AG08395 (cell line): ENCODE data around the gene AMH.
A peak's percentile ranks its signal among the peaks of the same experiment; 100 is the strongest.
"Not testable (repeated sequence)": the region's sequence is repeated elsewhere in the genome, so short reads cannot be mapped to it uniquely, and the experiment has no call there.

Source experiments
- DNase-seq: peaks from one replicate; pipeline ENCODE4 v3.0.0; 2012; ENCODE audit warnings: mixed read lengths, low spot score

AMH gene

DNA sequence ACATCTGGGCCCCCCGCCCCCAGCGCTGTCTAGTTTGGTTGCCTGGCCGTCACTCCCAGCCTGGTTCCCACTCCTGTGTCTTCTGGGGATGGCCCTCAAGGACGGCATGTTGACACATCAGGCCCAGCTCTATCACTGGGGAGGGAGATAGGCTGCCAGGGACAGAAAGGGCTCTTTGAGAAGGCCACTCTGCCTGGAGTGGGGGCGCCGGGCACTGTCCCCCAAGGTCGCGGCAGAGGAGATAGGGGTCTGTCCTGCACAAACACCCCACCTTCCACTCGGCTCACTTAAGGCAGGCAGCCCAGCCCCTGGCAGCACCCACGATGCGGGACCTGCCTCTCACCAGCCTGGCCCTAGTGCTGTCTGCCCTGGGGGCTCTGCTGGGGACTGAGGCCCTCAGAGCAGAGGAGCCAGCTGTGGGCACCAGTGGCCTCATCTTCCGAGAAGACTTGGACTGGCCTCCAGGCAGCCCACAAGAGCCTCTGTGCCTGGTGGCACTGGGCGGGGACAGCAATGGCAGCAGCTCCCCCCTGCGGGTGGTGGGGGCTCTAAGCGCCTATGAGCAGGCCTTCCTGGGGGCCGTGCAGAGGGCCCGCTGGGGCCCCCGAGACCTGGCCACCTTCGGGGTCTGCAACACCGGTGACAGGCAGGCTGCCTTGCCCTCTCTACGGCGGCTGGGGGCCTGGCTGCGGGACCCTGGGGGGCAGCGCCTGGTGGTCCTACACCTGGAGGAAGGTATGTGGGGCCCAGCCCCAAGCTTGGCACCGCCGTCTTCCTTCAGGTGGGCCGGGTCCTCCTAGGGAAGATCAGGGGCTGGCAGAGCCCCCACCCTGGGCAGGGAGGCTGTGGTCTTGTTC, at the start of gene AMH:
AMH (plus strand) TSS at position 314 of the 857 bp plus-strand sequence; CDS start at position 324, 10 bp downstream.
- DNase-seq, result no peak

DNA sequence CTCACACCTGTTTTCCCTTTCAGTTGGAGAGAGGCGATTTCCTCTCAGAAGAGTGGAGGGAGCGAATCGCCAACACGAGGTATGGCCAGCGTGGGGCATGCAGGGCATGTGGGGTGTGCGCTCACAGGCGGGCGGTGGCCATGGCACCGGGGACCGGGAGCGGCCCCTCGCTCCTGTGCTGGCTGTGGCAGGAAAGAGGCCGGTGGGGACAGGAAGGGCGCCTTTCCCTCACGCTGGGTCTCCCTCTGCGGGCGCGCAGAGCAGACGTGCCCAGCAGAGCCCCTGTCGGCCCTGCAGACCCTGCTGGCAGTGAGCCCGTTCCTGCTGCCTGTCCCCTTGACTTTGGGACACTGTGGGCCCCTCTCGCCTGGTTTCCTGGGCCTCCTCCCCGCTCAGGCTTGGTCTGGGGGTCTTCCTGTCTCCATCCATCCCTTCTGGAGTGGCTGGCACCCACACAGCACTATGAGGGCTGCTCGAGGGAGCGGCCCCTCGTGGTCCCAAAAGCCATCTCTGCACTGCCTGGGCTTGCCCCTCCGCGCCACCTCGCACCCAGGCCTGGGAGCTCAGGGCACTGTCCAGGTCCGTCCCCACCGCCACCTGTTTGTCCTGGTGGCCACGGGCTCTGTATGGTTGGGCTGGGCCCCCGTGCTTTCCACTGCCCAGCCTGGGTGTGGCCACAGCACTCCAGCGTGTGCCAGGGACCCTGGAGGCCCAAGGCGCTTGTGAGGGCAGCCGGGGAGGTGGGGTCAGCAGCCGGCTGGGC, 49.1 kb upstream of the AMH start:
- no peak for DNase-seq

DNA sequence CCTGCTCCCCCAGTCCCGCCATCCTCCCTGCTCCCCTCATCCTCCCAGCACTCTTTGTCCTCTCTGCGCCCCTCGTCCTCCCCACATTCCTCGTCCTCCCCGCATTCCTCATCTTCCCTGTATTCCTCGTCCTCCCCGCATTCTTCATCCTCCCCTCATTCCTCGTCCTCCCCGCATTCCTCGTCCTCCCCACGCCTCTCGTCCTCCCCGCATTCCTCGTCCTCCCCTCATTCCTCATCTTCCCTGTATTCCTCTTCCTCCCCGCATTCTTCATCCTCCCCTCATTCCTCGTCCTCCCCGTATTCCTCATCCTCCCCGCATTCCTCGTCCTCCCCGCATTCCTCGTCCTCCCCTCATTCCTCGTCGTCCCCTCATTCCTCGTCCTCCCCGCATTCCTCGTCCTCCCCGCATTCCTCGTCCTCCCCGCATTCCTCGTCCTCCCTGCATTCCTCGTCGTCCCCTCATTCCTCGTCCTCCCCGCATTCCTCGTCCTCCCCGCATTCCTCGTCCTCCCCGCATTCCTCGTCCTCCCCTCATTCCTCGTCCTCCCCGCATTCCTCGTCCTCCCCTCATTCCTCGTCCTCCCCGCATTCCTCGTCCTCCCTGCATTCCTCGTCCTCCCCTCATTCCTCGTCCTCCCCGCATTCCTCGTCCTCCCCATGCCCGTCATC, 48.4 kb upstream of the AMH start:
- DNase-seq, result not testable (repeated sequence)

DNA sequence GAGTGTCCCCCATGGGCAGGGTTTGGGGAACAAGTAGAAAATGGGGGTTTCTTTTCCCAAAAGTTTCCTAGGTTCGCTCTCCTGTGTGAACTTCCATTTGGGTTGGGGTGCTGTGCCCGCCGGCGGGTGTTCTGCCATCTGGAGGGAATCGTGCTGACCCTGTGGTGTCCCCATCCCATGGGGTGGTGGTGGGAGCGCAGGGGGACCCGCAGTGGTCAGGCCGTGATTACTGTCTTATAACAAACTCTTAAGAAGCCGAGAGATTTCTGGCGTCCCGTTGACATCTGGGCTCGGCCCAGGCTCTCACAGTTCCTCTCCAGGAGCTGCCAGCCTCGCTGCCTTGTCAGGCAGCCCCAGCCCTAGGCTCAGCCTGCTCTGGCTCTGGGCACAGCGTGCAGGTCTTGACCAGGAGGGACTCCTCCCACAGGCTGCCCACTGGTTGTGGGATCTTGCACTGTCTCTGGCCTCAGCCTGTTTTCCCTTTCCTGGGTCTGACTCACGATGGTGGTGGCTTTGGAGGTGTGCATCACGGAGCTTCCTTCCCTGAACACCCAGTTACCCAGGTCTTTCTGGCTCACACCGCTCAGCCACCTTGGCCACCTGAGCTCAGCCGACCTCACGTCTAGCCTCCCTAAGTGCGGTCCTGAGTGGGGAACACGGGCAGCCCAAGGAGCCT, 47.5 kb upstream of the AMH start:
- no peak for DNase-seq

DNA sequence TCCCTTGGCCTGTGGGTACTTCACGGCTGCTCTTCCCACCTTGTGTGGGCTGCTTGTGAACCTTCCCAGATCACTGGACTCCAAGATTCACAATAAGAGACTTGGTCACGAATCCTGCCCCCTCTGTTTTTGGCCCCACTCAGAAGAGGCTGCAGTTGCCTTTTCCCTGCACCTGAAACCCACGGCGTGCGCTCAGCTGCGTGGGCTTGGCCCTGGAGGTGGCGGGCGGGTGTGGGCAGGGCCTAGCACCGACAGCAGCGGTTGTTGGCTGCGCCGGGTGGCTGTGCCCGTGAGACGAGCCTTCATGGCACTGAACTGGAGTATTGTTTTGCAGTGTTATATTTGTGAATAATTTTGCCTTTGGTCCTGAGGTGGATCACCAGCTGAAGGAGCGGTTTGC, 46.8 kb upstream of the AMH start:
- DNase-seq, result no peak

DNA sequence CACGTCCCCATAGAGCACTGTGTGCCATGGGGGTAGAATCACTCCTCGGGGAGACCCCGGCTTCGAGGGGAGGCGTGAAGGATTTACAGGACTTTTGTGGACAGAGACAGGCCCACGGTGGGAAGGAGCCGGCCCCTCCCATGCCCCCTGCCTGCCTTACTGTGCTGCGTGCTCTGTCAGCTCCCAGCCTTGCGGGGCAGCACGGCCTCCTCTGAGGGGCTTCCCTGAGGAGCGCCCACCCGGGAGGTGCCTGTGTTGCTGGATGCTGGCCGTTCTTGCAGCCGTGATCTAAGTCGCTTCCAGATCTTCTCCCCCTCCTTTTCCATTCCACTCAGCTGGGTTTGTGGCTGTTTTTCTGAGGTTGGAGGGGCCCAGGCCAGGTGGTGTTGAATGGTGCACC, 42.1 kb upstream of the AMH start:
- DNase-seq, result no peak

DNA sequence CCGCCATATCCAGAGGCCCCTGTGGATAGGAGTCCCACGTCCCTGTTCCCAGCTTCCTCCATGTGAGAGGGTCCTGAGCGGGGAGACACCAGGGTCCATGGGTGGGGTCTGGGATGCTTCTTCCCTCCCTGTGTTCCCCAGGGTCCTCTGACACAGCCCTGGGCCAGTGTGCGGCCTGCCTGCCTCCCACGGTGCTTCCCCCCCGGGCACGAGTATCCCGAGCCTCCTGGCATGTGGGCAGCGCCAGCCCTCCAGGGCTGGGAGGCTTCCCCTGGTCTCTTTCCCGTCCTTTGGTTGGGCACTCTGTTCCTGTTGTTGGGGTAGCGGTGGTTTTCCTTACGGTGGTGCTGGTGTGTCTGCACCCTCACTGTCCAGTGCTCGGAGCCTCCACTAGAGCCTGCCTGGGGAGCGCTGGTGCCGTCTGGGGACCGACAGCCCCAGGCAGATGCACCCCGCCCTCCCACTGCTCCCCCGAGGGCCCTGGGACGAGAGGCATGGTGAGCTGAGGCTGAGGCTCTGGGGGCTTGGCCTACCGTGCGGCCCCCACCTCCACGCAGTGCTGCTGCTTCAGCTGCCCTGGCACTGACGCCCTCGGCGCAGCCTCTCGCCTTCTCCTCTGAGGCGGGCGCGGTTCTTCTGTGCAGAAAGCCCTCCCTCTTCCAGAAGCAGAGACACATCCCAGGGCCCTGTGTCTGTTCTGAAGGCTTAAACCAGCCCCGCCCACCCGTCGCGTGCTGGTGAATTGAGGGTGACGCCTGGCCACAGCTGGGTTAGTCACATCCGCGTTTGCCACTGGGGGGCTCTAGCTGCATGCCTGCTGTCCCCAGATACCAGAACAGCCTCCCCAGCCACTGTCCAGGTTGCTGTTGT, 40.9 kb upstream of the AMH start:
- peak; percentile 97 for DNase-seq

DNA sequence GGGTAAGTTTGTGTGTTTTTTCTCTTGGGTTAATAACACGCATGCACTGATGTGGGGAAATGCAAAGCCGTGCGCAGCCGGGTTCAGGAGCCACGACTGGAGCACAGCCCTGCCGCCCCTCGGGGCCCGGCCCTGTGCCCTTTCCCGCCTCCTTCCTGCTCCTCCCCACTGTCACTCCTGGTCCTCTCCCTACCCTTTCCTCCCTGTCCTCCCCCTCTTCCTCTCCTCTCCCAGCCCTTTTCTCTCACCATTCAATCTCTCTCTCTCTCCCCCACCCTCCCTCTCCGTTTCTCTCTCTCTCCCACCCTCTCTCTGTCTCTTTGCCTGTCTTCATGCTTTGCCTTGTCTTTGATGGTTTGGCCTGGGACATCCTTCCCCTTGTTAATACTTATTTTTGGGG, 40.1 kb upstream of the AMH start:
- DNase-seq, result peak; percentile 46

DNA sequence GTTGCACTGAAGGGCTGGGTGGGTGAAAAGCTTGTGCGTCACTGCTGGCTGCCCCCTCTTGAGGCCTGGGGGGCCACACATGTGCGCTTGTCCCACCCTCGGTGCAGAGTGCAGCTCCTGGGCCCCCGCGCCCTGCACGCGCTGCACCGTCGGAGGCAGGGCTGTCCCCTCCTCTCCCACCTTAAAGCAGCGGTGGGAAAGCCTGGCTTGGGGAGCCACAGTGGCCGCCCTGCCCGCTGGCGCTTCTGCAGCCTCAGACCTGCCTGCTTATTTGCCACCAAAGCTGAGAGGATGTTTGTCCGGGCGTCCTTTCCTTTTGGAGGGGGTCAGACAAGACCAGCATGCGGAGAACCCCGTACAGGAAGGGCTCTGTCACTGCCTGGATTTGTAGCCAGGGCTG, 39.7 kb upstream of the AMH start:
- no peak for DNase-seq

DNA sequence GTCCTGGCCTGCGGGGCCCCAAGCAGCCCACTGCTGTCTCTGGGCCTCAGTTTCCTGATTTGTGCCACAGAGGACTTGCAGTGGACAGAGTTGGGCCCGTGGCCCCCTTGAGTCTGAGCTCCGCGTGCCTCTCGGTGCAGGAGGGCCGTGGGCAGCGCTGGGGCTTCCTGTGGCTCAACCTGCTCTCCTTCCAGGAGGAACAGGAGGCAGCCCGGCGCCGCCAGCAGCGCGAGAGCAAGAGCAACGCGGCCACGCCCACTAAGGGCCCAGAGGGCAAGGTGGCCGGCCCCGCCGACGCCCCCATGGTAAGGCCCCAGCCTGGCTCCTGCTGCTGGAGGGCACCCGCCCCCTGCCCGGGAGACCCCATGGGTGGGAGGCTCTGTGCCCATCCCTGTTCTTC, 38.9 kb upstream of the AMH start:
- DNase-seq, result no peak

DNA sequence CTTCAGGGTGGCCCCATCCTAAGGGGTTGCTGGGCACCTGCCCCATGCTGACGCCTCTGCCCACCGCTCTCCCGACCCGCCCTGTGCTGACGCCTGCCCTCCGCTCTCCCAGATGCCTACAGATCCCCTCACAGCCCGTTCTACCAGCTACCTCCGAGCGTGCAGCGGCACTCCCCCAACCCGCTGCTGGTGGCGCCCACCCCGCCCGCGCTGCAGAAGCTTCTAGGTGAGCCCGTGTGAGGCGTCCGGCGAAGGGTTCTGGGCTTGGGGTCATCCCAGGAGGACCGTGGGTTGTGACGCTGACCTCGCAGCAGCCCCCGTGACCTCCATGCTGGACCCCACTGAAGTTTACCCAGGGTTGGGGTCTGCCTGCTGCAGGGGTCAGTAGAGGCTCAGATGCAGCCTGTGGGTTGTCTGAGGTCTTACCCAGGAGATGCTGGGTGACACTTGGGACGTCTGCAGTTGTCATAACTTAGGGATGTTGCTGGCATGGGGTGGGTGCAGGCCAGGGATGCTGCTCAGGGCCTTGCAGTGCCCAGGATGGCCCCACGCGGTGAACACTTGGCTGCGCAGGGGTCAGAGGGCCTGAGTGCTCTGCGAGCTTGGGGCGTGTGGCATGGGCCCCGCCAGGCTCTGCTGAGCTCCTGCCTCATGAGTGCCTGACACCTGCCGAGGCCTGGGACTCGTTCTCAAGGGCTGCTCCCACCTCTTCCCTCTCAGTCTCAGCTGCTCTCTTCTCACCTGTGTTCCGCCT, 38.0 kb upstream of the AMH start:
- no peak for DNase-seq

DNA sequence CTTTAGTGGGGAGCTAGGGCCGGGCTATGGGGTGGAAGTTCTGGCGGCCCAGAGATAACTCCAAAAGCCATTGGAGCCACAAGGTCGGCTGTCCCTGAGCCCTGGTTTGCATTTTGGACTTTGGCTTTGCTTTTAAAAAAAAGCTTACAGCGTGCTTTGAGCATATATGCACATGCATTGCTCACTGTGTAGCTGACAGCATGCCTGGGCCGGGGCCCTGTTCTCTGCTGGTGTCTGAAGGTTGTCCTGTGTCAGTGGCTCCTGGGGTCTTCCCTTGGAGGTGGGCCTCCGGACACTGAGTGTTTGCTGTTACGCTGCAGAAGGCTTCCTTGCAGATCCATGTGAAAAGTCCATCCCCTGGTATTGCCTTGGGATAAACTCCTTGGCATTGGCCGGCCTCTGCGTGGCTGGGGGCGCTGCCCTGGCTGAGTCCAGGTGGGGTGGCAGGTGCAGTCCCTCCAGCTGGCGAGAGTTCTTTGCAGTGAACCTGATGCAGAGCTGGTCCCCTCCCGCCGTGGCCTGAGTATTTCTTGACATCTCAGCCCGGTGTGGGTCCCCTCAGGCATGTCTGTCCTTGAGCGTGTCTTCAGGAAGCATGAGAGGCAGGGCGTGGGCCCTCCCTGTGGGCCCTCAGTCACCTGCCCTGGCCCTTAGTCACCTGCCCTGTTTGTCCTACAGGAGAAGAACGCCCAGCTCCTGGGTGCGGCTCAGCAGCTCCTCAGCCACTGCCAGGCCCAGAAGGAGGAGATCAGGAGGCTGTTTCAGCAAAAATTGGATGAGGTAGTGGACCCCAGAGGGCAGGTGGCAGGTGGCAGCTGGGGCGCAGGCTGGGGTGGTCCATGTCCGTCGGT, 36.0 kb upstream of the AMH start:
- no peak for DNase-seq

DNA sequence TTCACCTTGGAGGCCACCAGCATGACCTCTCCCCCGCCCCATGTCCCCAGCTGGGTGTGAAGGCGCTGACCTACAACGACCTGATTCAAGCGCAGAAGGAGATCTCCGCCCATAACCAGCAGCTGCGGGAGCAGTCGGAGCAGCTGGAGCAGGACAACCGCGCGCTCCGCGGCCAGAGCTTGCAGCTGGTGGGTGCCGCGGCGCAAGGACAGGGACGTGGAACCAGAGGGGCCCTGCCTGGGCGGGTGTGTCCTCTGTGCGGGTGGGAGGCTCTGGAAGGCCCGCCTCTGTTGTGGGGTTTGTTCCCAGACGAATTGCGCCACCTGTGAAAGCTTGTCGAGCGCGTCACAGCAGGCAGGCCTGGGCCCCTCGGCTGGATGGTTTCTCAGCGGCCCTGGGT, 35.3 kb upstream of the AMH start:
- DNase-seq, result no peak

DNA sequence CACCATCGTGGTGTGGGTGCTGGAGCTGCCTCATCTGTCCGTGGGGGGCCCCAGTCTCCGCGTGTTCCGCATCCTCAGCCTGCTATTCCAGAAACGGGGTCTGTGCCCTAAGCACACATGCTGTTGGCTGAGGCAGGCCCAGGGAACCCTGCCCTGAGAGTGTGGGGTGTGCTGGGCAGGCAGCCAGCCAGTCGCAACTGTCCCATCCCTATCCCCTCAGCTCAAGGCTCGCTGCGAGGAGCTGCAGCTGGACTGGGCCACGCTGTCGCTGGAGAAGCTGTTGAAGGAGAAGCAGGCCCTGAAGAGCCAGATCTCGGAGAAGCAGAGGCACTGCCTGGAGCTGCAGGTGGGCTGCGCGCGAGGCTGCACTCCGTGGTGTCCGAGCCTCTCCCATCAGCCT, 34.9 kb upstream of the AMH start:
- DNase-seq, result no peak

DNA sequence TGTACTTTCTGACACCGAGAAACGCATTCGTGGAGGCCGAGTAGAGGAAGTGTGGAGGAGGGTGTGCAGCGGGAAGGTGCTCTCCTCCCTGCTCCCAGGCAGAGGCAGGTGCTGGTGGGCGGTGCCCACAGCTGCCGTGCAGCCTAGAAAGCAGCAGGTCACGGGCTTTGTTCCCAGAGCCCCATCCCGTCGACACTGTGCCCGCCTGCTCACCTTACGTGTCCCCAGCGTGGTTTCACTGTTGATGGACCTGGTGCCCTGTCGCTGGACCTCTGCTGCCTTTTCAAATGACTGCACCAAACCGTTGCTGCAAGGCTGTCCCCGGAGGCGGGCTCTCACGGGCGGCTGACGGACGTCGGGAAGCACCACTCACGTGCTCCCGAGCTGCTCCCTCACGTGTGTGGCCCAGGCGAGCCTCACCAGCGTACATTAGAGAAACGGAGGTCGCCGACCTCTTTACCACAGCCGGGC, 33.8 kb upstream of the AMH start:
- no peak for DNase-seq

DNA sequence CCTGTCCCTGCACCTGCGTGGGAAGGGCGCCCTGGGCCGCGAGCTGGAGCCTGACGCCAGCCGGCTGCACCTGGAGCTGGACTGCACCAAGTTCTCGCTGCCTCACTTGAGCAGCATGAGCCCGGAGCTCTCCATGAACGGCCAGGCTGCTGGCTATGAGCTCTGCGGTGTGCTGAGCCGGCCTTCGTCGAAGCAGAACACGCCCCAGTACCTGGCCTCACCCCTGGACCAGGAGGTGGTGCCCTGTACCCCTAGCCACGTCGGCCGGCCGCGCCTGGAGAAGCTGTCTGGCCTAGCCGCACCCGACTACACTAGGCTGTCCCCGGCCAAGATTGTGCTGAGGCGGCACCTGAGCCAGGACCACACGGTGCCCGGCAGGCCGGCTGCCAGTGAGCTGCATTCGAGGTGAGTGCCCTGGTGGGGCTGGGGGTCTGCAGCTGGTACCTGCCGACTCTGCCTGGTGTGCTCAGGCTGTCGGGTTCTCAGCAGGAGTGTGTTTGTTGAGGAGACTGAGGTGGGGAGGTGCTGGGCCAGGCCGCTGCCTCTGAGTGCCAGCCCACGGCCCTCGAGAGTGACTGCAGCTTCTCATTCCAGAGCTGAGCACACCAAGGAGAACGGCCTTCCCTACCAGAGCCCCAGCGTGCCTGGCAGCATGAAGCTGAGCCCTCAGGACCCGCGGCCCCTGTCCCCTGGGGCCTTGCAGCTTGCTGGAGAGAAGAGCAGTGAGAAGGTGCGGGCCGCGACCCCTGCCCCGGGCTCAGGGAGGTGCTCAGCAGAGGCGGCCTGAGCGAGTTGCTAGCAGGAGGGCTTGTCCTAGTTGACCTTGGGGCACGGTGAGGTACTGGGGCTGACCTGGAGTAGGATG, 32.5 kb upstream of the AMH start:
- no peak for DNase-seq

DNA sequence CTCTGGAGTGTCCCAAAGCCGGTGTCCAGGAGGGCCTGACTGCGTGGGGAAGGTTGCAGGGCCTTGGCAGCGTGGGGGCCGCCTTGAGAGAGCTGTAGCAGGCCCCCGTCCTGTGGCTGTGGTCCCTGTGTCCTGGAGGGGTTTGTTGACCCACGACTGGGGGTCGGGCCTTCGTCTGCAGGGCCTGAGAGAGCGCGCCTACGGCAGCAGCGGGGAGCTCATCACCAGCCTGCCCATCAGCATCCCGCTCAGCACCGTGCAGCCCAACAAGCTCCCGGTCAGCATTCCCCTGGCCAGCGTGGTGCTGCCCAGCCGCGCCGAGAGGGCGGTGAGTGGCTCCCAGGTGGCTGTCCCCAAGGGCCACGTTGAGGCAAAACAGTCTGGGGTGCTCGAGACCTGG, 31.5 kb upstream of the AMH start:
- no peak for DNase-seq

DNA sequence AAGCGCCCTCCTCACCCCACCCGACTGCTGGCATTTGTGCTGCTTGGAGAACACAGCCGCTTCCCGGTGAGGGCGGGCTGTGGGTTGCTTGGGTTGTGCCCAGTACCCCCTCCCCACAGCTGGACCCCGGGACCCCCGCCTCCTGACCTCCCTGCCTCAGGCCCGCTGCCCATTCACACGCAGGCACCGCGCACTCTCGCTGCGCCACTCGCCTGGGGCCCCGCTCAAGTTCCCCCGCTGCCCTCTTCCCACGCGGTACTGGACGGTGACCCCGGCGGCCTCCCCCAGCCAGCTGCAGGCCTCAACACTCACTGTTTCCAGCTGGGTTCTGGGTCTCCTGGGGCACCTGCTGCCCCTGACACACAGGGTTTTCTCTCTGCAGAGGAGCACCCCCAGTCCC, 29.4 kb upstream of the AMH start:
- no peak for DNase-seq
